Right lung (tissue), 10 donors: ENCODE results near the gene DSC3. TPM values are rescaled to one million over a fixed set of nuclear protein-coding genes. Genes with fewer than 3 reads are reported as not detected.
A peak's percentile ranks its signal among the peaks of the same experiment; 100 is the strongest.

Experiments
- DNase-seq, 2 donors: peaks; one replicate each; pipeline ENCODE4 v3.0.0-alpha.2; 2013
- long read RNA-seq, 8 donors: transcript quantifications; one replicate each; lab custom pipeline, GENCODE V29; 2026
- polyA plus RNA-seq, 5 donors: library from polyadenylated mRNA; unstranded; fragments of 120-200 nt; gene quantifications; one replicate each; pipeline versions ENCODE4 v1.2.1 to v1.2.3, GENCODE V29; 2013; ENCODE audit warnings: inconsistent platforms in 1 of 5, low replicate concordance in 1 of 5; ENCODE audit not compliant: insufficient read length in 5 of 5, insufficient read depth in 1 of 5

The DSC3 gene
- under 1 TPM; 0.10 to 0.52 (median 0.19) TPM for polyA plus RNA-seq
- long read RNA-seq, donor 1: 0 reads
- long read RNA-seq, donor 2: 0 reads
- long read RNA-seq, donor 3: 0 reads
- long read RNA-seq, donor 4: 0 reads
- long read RNA-seq, donor 5: 0 reads
- long read RNA-seq, donor 6: 0 reads
- long read RNA-seq, donor 7: 0 reads
- long read RNA-seq, donor 8: 0 reads

DNA sequence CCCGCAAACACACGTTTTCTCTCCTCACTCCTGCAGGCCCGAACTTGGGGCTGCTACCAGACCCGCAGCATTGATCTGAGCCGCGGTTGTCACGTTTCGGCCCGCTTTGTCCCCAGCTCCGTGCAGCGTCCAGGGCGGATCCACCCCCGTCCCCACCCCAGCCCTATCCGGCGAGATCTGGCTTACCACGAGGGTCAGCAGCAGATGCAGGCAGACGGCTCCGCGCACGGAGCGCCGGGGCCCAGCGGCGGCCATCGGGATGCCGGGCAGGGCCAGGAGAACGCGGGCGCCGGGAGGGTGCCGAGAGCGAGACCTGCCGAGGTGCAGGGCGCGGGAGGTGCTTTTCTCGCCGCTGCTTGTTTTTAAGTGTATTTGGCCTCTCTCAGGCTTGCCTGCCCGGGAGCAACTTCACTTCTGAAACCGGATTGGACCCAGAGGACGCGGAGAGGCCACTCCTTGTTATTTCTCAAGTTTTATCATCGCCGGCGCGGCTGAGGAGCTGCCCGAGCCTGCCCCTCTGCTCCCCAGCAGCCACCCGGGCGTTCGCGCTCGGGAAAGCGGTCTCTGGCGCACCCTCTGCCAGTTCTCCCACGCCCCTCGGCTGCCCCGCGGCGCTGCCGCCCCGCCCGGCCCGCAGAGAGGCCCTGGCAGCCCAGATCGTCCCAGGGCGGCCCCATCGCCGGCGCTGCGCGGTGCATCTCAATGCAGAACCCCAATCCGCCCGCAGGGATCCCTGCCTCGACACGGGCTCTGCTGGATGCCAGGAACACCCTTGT, at the start of gene DSC3:
Gene DSC3, minus strand, starts transcription at position 337 of the 776 bp plus-strand sequence. Its CDS starts 82 bp downstream, at position 255.
- no peak for DNase-seq

DNA sequence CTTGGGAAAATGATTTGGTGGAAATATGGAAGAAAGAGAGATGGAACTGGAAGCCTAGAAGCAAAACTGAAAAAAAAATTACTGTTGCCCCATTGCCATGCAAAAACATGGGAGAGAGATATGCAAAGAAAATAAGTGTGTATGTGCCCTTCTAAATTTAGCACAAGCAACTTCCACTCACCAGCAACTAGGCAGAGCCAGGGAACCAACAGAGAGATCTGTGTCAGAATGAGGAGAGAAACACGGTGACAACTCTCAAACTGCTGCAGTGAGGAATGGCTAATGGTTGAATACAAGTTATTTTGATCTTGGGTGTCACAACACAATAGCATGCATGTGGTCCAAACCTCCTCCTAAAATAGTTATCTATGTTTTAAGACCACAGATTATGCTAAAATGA, 48.8 kb upstream of the DSC3 start:
- no peak for DNase-seq

DNA sequence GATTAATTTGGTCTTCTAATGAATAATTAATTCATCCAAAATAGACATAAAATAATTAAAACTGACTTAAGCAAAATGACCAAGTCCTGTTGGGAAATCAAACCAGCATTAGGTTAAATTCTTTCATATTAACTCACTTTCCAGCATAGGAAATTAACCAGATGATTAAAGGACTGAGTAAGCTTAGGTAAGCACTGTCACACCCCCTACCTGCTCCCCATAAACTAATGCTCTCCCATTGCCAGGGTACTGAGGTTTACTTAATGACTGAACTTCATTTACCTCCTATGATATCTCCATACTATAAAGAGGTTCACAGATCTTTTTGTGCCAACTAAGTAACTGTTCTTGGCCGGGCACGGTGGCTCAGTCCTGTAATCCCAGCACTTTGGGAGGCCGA, 46.0 kb upstream of the DSC3 start:
- no peak for DNase-seq

DNA sequence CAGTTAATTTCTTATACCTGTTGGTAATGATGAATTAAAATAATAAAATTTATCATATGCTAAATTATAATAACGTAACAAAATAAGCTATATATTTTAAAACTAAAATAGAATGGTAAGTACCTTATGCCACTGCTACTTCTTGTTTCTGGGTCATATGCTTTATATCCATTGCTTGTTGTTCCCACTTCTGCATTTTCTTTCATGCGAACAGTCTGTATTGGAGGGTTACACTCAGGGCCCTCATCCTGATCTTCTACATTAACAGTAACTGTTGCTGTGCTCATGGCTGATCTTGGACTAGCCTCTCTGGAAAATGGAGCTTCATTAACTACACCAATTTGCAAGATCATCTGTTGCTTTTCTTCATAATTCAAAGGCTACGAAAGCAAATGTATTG, 37.4 kb upstream of the DSC3 start:
- no peak for DNase-seq

DNA sequence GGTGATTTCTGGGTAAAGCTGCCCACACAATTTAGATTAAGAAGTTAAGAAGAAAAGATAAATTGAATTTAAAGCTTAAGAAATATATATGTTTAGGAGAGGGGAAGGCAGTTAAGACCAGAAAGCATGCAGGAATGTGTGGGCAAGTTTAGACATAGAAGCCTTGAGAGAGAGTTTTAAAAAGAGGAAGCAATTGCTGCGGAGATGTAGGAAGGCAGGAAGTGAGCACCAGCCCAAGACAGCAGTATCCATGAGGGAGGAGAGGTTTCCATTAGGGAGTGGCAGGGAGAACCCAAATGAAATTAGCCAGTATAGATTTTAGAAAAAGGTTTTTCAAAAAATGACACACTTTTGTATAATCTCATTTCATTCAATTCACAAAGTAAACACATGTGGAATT, 35.3 kb upstream of the DSC3 start:
- no peak for DNase-seq

DNA sequence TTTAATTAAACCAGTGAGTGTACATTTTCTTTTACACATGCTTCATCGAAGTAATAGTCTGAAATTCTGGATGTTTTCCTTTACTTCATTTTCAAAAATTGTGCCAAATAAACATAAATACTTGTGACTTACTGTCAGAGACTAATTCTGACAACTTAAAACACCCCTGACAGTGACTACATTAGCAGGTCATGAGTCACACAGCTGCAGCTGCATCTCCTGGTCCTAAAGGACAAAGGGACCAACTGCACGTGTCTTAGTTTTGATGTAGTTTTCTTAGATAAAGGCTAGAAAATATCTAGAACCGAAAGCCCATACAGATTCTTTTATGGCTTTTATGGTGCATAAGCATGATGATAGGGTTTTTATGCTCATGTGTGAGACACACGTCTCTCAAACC, 29.6 kb upstream of the DSC3 start:
- DNase-seq: no peak

DNA sequence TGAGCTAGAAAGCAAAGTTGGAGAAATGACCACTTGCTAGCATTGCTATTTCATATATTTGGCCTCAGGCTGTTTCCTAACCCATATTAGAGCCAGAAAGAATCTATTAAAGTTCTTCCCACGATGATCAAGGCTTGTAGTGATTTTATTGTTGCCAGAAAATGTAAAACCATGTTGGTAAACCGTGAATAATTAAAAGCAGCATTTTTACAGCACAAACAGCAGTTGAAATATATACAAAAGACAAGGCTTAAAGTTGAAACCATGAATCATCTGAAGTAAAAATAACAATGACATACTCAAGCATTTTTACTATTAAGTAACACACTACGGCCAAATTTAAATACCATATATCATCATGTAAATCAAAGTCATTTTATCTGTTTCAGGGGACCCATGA, 27.7 kb upstream of the DSC3 start:
- no peak for DNase-seq

DNA sequence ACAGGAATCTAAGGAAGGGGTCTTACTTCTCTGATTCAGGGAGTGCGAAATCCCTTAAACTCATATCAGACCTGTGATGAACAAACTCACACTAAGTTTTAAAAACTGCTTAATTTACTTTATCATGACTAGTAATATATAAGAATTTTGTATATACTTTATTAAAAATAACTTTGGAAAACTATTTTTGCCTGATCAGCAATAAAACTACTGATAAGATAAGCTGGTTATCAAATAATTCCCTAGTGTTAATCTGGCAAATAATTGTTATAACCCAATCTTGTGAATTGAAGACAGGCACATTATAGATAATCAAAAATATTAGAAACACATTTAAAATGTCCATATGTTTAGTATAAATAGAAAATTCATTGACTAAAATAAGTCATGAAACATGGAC, 23.7 kb upstream of the DSC3 start:
- DNase-seq: no peak

DNA sequence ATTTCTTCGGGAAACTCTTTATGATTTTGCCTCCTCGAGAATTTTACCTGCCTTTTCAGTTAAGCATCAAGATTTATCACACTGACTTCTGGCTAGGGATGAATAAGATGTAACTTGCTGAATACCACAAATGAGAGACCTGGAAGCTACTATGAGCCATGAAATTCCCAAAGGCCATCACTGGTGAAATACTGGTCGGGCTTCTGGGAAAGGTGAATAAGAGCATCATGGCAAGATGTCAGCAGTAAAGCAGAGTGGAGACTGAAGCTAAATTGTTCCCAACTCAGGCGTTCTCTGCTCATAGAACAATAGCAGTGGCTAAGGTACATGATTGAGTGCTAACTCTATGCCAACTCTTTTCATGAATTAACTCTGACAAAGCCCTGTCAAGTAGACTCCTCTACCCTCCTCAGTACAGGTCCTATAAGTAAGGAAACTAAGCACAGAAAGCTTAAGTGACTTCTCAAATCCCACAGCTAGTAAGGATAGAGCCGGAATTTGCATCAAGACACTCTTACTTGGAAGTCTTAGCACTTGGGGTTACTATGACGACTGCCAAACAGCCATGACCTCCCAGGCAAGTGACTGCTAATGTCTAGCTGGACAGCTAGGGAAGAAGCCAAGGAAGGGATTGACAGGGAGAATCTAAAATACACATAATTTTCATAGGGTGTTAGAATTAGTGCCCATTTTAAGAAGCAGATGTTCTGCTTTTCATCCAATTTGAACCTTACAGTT, 22.7 kb upstream of the DSC3 start:
- DNase-seq: no peak

DNA sequence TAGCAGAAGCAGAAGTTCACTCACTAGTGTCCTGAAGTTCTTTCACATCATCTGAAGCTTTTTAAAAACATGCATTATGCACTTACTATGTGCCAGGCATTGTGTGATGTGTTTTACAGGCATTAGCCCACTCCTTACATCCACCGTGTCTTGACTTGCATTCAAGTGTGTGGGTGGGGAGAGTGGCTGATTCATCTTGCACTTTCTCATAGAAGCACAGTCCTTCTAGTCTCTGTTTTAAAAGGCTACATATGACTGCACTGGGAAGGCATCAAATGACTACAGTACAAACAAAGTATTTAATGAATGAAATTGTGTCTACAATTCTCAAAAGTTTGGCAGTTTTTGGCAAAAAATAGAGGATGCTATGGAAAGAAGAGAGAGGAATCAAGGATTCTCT, 21.6 kb upstream of the DSC3 start:
- no peak for DNase-seq

DNA sequence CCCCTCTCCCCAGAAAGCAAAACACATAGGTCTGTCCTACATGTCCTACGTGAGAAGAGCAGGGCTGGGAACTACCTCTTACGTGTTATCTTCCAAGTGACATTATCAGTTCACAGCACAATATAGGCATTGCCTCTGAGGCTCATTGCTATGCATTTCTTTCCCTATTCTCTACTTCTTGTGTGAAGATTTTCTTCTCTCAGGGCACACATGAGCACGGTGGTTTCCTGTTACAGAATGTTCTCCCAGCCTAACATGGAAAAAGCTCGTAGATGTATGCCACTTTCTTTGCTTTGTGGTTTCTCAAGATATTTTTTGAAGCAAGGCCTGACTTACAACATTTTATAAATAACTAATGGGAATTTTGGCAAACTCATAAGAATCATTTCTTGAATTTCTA, 19.4 kb upstream of the DSC3 start:
- DNase-seq: no peak

DNA sequence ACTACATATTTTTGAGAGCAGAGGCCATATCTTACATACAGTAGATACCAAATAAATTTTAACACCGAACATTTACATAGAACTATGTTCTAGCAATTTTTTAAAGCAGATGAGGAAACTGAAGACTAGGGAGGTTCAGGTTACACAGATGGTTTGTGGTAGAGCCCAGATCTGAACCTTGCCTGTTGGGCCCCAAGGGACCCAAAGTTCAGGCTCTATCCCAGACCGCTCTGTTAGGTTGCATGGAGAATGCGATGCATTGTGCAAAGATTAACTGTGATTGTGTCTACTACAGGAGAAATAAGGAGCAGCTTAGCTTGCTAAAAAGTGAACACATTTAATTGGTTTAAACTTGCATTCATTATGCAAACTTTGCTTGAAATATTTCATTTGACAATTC, 16.4 kb upstream of the DSC3 start:
- no peak for DNase-seq

DNA sequence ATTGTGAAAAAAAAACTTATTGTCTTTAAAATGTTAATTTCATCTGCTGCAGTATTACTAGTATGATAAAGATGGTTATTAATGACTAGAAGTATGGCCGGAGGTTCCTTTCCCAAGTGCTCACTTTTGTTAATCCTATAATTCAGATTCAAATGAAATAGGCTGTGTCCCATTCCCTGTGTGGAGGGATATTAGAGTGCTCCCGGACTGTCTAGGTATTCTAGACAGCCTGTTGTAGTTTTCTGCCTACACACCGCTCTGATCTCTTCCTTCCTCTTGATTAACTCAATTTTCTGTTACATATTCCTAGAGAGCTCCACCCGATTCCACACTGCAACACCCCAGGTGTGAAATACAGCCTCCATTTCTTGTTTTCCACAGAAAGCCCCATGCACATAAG, 15.4 kb upstream of the DSC3 start:
- no peak for DNase-seq

DNA sequence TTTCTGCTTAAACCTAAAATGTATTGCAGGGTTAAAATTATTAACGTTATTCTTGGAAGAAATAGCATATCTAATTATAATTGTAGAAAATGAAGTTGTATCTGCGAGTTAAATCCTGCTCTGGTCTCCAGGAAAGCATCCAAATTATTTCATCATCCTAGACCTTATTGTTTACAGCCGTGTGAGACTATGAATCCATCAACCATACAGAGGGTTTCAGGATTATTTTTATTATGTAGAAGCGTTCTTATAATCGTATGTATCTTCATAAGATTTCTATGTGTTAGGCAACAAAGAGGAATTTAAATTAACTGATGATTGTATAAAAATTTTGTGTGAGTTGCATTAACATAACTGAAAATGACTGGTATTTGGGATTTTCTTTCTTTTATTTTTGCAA, 14.5 kb upstream of the DSC3 start:
- DNase-seq: peak; percentile 64 to 68

DNA sequence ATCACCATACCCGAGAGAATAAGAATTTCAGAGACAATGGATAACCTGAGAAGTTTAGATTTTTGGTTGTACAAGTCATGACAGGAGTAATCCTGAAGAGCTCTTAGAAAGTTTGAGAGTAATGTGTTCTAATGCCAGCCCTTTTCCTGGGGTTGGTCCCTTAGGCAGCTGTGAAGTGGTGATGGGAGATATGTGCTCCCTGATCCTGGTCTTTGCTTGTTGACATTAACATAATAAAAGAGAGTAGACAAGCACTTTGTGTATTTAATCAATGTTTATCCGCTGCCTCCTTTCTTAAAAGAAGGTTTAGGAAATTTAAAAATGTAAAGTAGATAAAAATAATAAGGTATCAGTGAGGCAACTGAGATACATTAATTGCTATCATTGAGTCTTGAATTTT, 13.8 kb upstream of the DSC3 start:
- DNase-seq: no peak

DNA sequence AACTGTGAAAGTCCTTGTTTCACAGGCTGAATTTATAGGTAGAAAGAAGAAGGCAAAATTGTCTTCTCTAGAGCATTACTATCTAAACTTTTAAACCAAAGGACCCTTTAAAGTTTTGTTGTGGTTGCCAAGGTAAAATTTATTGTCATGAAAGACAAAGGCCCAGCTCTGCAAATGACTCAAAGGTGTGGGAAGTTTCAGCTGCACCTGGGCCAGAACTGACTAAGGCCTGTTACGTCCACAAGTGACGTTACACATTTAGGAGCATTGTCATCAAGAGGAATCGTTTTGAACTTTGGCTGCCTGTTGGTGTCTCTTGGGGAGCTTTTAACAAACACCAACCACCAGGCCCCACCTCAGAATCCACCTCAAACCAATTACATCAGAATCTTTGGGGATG, 8.1 kb upstream of the DSC3 start:
- DNase-seq: no peak

DNA sequence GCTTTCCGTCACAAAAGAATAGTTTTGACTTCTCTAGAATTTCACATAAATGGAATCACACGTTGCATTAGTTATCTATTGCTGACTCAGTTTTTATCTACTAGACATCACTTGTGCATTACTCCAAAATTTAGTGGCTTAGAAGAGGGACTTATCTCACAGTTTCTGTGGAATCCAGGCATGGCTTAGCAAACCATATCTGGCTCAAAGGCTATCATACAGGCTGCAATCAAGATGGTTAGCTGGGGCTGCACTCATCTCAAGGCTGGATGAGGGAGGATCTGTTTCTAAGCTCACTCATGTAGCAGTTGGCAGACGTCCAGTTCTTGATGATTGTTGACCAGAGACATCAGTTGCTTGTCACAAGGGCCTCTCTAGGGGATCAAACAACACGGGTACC, 6.6 kb upstream of the DSC3 start:
- DNase-seq: no peak

DNA sequence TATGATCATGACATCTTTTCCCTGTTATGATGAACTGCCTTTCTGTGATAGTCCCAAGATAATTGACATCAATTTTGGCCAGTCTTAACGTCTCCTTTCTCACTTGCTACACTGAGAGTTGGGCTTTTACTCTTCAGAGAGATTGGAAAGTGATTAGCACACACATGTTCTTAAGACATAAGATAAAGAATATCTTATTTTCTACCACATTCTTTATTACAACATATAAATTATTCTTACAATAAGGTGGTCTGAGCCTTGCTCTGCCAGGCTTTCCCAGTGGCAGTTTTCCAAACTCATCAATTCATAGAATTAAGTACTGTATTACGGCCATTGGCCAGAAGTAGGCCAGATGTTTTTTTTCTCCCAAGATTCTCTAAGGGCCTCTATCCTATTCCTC, 5.7 kb upstream of the DSC3 start:
- DNase-seq: no peak

DNA sequence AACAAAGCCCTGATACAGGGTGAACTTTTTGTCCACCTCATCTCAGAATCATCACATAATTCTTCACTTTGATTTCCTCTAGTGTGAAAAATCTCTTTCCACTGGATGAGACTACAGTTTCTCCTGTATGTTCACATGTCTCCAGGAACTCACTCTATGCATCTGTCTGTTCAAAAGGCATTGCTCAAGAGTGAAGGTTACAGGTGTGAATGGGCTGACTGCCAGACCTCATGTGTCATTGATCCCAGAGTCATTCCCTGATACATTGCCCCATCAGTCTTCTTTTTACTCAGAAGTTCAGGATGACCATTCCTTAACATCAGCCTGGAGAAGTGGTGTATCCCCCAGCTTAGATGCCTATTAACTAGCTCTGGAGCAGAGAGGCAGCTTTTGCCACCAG, 4.4 kb upstream of the DSC3 start:
- DNase-seq: no peak

DNA sequence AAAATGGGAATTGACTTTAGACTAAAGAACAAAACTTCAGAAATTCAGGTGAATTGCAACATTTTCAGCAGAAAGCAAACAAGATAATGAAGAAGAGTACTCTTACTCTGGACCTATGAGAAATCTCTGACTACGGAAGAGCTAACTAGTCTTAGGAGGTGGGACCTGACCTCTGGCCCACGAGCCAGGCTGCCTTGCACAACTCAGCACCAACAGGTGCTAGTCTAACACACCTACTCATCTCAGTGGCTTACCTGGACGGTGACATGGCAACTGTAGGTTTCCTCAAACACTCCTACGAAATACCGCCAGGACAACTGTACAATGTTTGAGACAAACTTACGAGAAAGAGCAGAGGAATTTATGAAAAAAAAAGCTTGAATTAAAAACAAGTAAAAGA, 3.1 kb upstream of the DSC3 start:
- DNase-seq: no peak

DNA sequence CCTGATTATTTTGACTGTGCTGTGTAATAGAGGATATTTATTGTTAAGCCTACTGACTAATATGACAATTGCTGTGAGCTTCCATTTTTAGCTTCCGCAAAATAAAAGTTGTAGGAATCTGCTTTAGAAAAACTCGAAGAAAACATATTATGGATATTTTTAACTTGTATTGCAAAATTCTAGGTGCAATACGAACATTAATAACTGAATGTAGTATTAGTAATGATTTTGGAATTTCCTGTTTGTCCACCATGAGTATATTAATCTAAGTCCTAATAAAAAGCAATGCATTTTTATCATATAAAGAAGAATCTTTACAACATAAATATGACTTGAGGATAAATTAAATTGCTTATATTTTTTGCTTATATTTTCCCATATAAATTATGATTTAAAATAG, 2.4 kb upstream of the DSC3 start:
- no peak for DNase-seq

DNA sequence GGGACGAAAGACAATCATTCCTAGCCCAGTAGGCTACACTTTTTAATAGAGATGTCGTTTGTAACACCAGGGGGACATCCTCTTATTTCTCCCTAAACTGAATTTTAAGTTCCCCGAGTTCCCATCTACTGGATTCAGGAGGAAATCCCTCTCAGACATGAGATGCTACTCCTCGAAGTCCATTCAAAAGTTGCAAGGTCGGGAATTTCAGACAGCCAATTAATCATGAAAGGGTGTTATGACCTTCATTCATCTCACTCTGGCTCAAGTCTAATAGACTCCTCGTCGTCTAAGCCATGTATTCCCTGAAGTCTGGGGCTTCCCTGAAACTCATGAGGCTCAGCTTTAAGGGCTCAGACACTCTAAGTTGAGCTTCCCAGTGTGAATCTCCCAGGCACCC, 1.2 kb upstream of the DSC3 start:
- no peak for DNase-seq

DNA sequence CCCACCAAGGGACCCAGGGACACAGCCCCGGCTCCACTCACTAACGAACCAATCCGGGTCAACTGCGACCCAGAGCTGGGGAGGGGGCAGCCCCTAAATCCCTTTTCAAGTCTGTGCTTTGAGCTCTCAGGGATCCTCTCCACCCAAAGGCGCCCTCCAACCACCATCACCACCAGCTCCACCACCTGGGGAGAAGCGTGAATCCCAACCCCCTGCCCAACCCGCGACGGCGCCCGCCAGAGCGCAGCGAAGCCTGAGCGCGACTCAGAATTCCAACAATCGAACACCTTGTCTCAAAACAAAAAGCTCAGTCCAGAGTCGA, 497 bp downstream of the DSC3 start:
- no peak for DNase-seq
